GM21737 (cell line): Measurements from ENCODE around the gene TBC1D3B.
"Not testable (repeated sequence)": the region's sequence is repeated elsewhere in the genome, so short reads cannot be mapped to it uniquely, and the experiment has no call there.

Experiments
- ATAC-seq: cut with Tn5 transposase; IDR thresholded peaks from one replicate; pipeline ENCODE4 v1.9.1; 2021; ENCODE audit warnings: mild to moderate bottlenecking, moderate library complexity; ENCODE audit not compliant: unreplicated experiment

Gene TBC1D3B

GRCh38 chr17:36131421-36131820 lies 45.0 kb downstream of the TBC1D3B start:
- ATAC-seq, result no peak

DNA sequence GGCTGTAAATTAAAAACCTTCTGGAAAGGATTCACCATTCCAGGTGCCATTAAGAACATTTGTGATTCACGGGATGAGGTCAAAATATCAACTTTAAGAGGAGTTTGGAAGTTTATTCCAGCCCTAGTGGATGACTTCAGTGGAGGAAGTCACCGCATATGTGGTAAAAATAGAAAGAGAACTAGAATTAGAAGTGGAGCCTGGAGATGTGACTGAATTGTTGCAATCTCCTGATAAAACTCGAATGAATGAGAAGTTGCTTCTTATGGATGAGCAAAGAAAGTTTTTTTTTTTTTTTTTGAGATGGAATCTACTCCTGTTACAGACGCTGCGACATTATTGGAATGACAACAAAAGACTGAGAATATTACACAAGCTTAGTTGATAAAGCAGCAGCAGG lies 46.1 kb downstream of the TBC1D3B start:
- ATAC-seq, result no peak

DNA sequence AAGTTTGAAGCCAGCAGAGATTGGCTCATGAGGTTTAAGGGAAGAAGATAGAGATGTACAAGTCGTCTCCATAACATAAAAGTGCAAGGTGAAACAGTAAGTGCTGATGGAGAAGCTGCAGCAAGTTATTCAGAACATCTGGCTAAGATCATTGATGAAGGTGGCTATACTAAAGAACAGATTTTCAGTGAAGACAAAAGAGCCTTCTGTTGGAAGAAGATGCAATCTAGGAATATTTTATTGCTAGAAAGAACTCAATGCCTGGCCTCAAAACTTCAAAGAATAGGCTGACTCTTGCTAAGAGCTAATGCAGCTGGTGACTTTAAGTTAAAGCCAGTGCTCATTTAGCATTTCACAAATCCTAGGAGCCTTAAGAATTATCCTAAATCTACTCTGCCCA lies 46.8 kb downstream of the TBC1D3B start:
- no peak for ATAC-seq

DNA sequence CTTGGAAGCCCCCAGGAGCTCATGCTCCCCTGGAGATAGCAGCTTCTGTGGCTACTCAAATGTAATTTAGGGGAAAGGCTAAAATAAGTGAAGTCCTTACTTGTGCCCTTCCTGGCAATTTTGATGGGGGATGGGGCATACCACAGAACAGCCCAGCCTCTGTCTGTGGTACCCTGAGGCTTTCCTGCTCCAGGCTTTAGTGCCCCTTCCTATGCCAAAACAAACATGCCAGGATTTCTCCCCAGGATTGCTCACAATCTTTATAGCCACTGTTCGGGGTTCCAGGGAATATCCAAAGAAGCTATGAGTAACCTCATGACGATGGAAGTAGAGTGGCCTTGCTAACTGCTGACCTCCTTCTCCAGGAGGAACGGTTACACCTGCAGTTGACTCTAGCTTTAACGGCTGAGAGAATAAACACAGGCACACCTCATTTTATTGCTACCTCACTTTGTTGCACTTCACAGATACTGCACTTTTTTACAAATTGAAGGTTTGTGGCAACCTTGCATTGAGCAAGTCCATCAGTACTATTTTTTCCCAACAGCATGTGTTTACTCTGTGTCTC lies 47.9 kb downstream of the TBC1D3B start:
- no peak for ATAC-seq

- no peak for ATAC-seq
Observed at GRCh38 chr17:36127911-36128310, 48.5 kb downstream of the TBC1D3B start.

DNA sequence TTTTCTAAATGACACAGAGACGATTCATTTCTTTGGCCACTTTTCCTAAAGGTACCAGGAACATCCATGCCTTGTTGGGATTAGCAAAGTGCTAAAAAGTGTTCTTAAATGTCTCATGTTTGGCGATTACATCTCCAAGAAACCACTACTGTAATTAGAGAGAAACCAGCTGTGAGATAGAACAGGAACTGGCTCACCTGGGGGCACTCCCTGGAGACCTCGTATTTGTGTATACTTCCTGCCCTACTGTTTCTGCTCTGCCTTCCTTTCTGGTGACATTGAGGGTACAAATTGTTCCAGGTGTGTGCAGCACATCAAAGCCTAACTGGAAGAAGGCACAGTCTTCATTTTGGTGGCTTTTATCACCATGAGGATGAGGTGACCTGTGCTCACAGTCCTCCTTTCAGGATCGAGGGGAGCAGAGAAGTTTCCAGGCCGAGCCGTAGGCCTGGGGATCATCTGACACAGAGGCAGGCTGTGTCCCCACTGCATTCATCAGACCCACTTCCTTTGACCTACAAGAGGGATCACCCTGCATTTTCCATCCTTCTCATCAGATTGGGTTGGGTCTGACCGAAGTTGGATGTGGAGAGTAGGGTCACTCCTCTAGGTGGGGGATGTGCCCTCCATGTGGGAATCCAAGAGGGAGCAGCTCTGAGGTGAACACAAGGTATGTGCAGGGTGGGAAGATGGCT lies 49.1 kb downstream of the TBC1D3B start:
- no peak for ATAC-seq

- ATAC-seq, result no peak
Observed at GRCh38 chr17:36124879-36125824, 51.3 kb downstream of the TBC1D3B start.

- no peak for ATAC-seq
Observed at GRCh38 chr17:36123431-36123830, 53.0 kb downstream of the TBC1D3B start.

DNA sequence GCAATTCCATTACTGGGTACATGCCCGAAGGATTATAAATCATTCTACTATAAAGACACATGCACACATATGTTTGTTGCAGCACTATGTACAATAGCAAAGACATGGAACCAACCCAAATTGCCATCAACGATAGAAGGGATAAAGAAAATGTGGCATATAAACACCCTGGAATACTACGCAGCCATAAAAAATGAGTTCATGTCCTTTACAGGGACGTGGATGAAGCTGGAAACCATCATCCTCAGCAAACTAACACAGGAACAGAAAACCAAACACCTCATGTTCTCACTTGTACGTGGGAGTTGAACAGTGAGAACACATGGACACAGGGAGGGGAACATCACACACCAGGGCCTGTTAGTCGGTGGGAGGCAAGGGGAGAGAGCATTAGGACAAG lies 55.3 kb downstream of the TBC1D3B start:
- ATAC-seq, result not testable (repeated sequence)

GRCh38 chr17:36120221-36120620 lies 56.2 kb downstream of the TBC1D3B start:
- no peak for ATAC-seq

- ATAC-seq, result no peak
Observed at GRCh38 chr17:36118477-36119353, 57.7 kb downstream of the TBC1D3B start.

- ATAC-seq, result no peak
Observed at GRCh38 chr17:36117505-36118382, 58.7 kb downstream of the TBC1D3B start.
